Heart left ventricle (tissue), 13 donors: ENCODE results near the gene MGAT4A.
"Not testable (repeated sequence)": the region's sequence is repeated elsewhere in the genome, so short reads cannot be mapped to it uniquely, and the experiment has no call there.

Source experiments
- CTCF ChIP-seq, 12 donors: fragments of 200-600 bp; sonication (generic) in 4 of 12; IDR thresholded peaks; one replicate each; pipeline versions ENCODE4 v1.5.0 to v1.8.0; 2018 to 2022; ENCODE audit warnings: antibody characterized with exemption in 12 of 12, mild to moderate bottlenecking in 5 of 12
- POLR2A ChIP-seq, 2 donors: fragments of 450-650 bp; IDR thresholded peaks; one replicate each; pipeline ENCODE4 v1.6.1; 2017; ENCODE audit warnings: antibody characterized with exemption in 2 of 2, mild to moderate bottlenecking in 2 of 2, moderate library complexity in 2 of 2
- donor health status: ischemic (EF 13 %, LVEDD 7.1; RV severe dilation, severe dysfunction).
- donor health status: DM: no; HTN: yes; CAD: no.
- donor health status: DM: no; HTN: no; CAD: no.
- donor health status: ischemic (EF 25% LVEDD 6.9; RV normal size, moderate dysfunction).
- donor health status: ischemic (EF 25% LVEDD 5.7; RV mildly dilated, moderate dysfunction).
- donor health status: ischemic (EF 35%, LVEDD 5.7; RV mildly dilated, moderate dysfunction).
- donor health status: nonischemic (EF 11% LVEDD 7.7; RV severe dilation, severe dysfunction).
- donor health status: DM: yes; HTN: yes; CAD: no.
- donor health status: PGD.
- donor health status: ischemic (EF 29% LVEDD 5.4; RV normal size, mild dysfunction).
- donor health status: nonischemic (EF 23%, LVEDD 6.1; RV moderate dilation, normal function).

- TF ChIP-seq CTCF, POLR2A (IDR thresholded peaks at IDR 0.05): not testable (repeated sequence)
Measured at GRCh38 chr2:98752711-98753110, 21.8 kb upstream of the MGAT4A start.
